Left ventricle myocardium inferior (tissue), 1 donor: Measurements from ENCODE around the gene TEX101. TPM values are rescaled to one million over a fixed set of nuclear protein-coding genes. Genes with fewer than 3 reads are reported as not detected.

Experiments
- DNase-seq: peaks from one replicate; pipeline ENCODE4 v3.0.0-alpha.2; 2020
- H3K27ac ChIP-seq: fragments of 200-600 bp; replicated peaks from 2 replicates; pipeline ENCODE4 v1.8.0; 2021
- H3K27me3 ChIP-seq: fragments of 200-600 bp; 2 replicates; pipeline ENCODE4 v1.8.0; 2021; ENCODE audit warnings: low read depth
- H3K36me3 ChIP-seq: fragments of 200-600 bp; 2 replicates; pipeline ENCODE4 v1.8.0; 2021
- H3K4me1 ChIP-seq: fragments of 200-600 bp; 2 replicates; pipeline ENCODE4 v1.8.0; 2021
- H3K4me3 ChIP-seq: fragments of 200-600 bp; 2 replicates; pipeline ENCODE4 v1.8.0; 2021; ENCODE audit warnings: mild to moderate bottlenecking, moderate library complexity
- H3K9me3 ChIP-seq: fragments of 200-600 bp; replicated peaks from 2 replicates; pipeline ENCODE4 v1.8.0; 2021
- intact Hi-C: fragments of 100-400 bp; cut with micrococcal nuclease; formaldehyde crosslinking; loops from one replicate; pipeline ENCODE4 v1.11.0; 2022
- total RNA-seq: library from RNA; stranded (reverse); fragmentation: NEBNext Ultra II Directional; extraction: Animal tissue kit (Norgen Biotek cat#: 25700); gene quantifications from one replicate; pipeline ENCODE4 v1.2.1, GENCODE V29; 2021
- TF ChIP-seq, protein P1 (sequence below): fragments of 200-600 bp; IDR thresholded peaks from 2 replicates; pipeline ENCODE4 v1.8.0; 2021; ENCODE audit warnings: antibody characterized with exemption, mild to moderate bottlenecking, borderline replicate concordance
- donor health status: DM: no; HTN: yes; CAD: no; lungs with severe emphysema.

The TEX101 gene
- total RNA-seq, 1 donor from 2014 or later: not detected

DNA sequence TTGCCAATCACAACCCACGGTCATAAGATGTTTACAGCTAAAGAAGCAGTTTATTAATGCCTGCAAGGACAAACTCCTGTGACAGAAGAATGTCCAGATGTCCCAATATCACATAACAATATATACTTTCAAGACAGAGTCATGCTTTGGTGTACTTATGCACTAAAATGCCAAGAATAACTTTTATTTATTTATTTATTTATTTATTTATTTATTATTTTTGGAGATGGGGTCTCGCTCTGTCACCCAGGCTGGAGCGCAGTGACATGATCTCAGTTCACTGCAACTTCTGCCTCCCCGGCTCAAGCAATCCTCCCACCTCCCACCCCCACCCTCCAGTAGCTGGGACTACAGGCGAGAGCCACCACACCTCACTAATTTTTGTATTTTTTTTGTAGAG lies 9.1 kb downstream of the TEX101 start:
- intact Hi-C loops: no loop called here
- Histone ChIP-seq H3K27ac (no peak overlapping the region), H3K9me3 (no peaks in the 10 kb centered on the region), H3K4me3 (no peak overlapping the region), H3K27me3 (peaks cover 17% of the 10 kb centered on the region), H3K4me1 (no peaks in the 10 kb centered on the region), H3K36me3 (no peaks in the 10 kb centered on the region)
- TF ChIP-seq, protein P1, sequence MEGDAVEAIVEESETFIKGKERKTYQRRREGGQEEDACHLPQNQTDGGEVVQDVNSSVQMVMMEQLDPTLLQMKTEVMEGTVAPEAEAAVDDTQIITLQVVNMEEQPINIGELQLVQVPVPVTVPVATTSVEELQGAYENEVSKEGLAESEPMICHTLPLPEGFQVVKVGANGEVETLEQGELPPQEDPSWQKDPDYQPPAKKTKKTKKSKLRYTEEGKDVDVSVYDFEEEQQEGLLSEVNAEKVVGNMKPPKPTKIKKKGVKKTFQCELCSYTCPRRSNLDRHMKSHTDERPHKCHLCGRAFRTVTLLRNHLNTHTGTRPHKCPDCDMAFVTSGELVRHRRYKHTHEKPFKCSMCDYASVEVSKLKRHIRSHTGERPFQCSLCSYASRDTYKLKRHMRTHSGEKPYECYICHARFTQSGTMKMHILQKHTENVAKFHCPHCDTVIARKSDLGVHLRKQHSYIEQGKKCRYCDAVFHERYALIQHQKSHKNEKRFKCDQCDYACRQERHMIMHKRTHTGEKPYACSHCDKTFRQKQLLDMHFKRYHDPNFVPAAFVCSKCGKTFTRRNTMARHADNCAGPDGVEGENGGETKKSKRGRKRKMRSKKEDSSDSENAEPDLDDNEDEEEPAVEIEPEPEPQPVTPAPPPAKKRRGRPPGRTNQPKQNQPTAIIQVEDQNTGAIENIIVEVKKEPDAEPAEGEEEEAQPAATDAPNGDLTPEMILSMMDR: no peak
- no peak for DNase-seq

DNA sequence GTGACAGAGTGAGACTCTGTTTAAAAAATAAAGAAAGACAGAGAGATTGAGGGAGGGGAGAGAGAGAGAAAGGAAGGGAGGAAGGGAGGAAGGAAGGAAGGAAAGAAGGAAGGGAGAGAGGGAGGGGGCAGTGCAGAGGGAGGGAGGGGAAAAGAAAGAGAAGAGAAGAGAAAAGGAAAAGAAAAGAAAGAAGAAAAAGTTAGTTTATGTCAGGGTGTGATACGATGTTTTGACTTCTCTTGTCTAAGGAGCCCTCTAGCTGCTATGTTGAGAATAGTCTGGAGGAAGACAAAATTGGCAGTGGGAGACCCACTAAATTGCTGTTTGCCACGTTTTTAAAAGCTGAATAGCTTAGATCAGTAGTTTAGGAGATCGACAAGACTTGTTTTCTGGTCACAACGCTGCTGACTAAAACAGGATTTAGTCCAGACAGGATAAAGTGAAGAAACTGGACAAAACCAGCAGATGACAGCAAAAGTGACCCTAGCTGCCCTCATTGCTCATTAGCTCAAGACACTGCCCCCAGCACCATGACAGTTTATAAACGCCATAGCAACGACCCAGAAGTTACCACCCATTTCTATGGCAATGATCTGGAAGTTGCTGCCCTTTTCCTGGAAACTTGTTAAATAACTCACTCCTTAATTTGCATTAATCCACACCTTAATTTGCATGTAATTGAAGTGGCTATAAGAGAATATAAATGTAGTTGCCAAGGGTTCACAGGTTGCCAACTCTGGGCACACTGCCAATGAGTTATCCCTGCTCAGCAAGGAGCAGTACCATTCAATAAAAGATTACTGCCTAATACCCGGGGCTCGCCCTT lies 11.1 kb downstream of the TEX101 start:
- no peaks in the 10 kb centered on the region for H3K9me3 ChIP-seq

DNA sequence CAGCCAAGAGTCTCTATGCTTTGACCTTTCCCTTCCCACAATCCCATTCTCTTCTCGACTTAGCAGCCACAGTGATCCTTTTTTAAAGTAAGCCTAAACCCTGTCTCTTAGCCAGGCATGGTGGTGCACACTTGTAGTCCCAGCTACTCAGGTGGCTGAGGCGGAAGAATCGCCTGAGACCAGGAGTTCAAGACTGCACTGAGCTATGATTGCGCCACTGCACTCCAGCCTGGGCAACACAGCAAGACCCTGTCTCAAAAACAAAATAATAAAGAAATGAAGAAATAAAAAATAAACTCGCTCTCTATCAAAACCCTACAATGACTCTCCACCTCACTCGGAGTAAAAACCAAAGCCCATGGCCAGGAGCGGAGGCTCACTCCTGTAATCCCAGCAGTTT lies 14.7 kb downstream of the TEX101 start:
- DNase-seq: no peak
- H3K9me3 ChIP-seq: no peaks in the 10 kb centered on the region
- H3K27me3 ChIP-seq: peaks cover 3% of the 10 kb centered on the region
- H3K4me1 ChIP-seq: no peaks in the 10 kb centered on the region
- no peak overlapping the region for H3K27ac ChIP-seq
- intact Hi-C loops: no loop called here
- no peak overlapping the region for H3K4me3 ChIP-seq
- no peaks in the 10 kb centered on the region for H3K36me3 ChIP-seq
- TF ChIP-seq, protein P1: no peak

More for the DNA sequence above, 11.1 kb downstream of the TEX101 start:
- H3K36me3 ChIP-seq: no peaks in the 10 kb centered on the region
- H3K4me3 ChIP-seq: no peak overlapping the region
- DNase-seq: no peak
- no peak overlapping the region for H3K27ac ChIP-seq
- intact Hi-C loops: no loop called here
- TF ChIP-seq, protein P1: no peak
- H3K4me1 ChIP-seq: no peaks in the 10 kb centered on the region
- peaks cover 7% of the 10 kb centered on the region for H3K27me3 ChIP-seq

DNA sequence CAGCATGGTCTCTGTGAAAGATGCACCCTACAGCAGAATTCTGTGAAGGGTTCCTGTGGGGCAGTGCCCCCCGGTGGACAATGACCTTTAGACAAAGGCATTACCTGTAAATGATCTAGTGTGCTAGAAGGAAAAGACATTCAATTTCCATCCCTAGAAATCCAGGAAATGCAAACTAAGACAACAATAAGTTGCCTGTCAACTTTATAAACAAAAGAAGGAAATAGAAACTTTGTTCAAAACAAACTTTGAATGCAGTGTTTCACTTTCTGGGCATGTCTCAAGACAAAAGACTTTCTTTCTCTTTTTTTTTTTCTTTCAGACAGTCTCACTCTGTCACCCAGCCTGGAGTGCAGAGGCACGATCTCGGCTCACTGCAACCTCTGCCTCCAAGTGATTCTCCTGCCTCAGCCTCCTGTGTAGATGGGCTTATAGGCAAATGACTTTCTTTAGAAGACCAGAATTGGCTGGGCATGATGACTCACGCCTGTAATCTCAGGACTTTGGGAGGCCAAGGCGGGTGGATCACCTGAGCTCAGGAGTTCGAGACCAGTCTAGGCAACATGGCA lies 15.5 kb downstream of the TEX101 start:
- no peak for DNase-seq
- H3K4me1 ChIP-seq: no peaks in the 10 kb centered on the region
- no peak overlapping the region for H3K27ac ChIP-seq
- TF ChIP-seq, protein P1: no peak
- H3K27me3 ChIP-seq: no peaks in the 10 kb centered on the region
- no peaks in the 10 kb centered on the region for H3K9me3 ChIP-seq
- no peak overlapping the region for H3K4me3 ChIP-seq
- H3K36me3 ChIP-seq: no peaks in the 10 kb centered on the region
- intact Hi-C loops: no loop called here

GRCh38 chr19:43430976-43431375 lies 16.3 kb downstream of the TEX101 start:
- H3K36me3 ChIP-seq: no peaks in the 10 kb centered on the region
- H3K4me1 ChIP-seq: no peaks in the 10 kb centered on the region
- H3K27me3 ChIP-seq: no peaks in the 10 kb centered on the region
- H3K27ac ChIP-seq: no peak overlapping the region
- intact Hi-C loops: no loop called here
- TF ChIP-seq, protein P1: no peak
- no peaks in the 10 kb centered on the region for H3K9me3 ChIP-seq
- no peak for DNase-seq
- H3K4me3 ChIP-seq: no peak overlapping the region
